Activated CD8-positive, alpha-beta memory T cell treated with anti-CD3 and anti-CD28 coated beads for 24 hours (primary cell): ENCODE data around the gene ARAF.

Source experiments
- DNase-seq: peaks from one replicate; pipeline ENCODE4 v3.0.0-alpha.2; 2020

ARAF gene

DNA sequence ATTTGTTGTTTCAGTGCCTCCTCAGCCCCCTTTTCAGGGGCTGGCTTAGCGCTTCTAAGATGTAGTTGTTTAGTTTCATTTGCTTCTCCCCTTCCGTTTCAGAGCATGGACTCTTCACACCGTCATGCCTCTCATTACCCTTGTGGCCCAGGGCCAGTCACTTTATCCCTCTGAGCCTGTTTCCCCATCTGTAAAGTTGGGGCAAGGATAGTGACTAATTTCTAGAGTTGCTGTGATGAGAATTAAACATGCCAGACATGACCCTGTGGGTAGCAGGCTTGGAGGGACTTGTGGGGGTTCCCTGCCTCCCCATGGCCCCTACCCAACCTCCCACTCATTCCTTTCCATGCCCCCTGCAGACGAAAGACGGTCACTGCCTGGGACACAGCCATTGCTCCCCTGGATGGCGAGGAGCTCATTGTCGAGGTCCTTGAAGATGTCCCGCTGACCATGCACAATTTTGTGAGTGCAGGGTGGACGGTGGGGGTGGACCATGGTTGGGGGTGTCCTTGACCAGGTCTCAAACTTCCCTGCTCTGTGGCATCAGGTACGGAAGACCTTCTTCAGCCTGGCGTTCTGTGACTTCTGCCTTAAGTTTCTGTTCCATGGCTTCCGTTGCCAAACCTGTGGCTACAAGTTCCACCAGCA is 3.6 kb downstream of the ARAF start:
- DNase-seq = no peak

DNA sequence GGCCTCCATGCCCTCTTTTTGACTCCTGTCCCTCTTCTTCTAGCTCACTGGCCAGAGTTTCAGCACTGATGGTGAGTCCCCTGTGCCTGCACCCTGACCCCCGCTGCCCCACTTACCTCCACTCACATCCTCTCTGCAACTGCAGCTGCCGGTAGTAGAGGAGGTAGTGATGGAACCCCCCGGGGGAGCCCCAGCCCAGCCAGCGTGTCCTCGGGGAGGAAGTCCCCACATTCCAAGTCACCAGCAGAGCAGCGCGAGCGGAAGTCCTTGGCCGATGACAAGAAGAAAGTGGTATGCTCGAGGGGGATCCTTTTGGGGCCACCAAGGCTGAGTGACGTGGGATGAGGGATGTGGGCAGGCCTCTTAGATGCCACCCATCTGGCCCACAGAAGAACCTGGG is 5.8 kb downstream of the ARAF start:
- DNase-seq = no peak

DNA sequence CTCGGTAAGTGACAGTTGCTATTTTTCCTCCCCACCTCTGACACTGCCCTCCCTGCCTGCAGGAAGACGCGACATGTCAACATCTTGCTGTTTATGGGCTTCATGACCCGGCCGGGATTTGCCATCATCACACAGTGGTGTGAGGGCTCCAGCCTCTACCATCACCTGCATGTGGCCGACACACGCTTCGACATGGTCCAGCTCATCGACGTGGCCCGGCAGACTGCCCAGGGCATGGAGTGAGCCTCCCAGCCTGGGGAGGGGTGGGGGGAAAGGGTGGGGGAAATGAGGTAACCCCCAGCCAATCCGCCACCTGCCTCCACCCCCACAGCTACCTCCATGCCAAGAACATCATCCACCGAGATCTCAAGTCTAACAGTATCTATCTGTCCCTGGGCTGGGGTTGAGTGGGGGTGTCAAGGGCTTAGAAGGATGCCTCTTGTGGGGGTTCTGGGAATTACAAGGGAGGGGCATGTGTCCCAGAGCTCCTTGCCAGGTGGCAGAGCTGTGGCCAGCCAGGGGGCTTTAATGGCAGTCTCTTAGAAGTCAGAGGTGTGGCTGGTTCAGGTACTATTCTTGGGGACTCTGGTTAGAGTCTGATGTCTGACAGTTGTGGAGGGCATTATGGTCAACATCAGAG is 7.8 kb downstream of the ARAF start:
- no peak for DNase-seq

DNA sequence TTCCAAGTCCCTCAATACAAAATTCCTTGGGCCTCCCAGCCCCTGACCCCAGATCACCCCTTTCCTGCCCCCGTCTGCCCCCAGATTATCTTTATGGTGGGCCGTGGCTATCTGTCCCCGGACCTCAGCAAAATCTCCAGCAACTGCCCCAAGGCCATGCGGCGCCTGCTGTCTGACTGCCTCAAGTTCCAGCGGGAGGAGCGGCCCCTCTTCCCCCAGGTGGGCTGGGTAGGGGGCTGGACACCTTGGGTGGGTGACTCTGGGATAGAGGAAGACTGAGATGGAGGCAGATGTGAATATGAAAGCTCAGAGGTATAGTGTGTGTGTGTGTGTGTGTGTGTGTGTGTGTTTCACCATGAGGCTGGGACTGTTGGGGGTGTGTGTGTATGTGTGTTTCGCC is 9.8 kb downstream of the ARAF start:
- DNase-seq = no peak

DNA sequence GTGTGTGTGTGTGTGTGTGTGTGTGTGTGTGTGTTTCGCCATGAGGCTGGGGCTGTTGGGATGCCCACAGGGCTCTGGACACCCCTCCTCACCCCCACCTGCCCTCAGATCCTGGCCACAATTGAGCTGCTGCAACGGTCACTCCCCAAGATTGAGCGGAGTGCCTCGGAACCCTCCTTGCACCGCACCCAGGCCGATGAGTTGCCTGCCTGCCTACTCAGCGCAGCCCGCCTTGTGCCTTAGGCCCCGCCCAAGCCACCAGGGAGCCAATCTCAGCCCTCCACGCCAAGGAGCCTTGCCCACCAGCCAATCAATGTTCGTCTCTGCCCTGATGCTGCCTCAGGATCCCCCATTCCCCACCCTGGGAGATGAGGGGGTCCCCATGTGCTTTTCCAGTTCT is 10.2 kb downstream of the ARAF start:
- DNase-seq = no peak

DNA sequence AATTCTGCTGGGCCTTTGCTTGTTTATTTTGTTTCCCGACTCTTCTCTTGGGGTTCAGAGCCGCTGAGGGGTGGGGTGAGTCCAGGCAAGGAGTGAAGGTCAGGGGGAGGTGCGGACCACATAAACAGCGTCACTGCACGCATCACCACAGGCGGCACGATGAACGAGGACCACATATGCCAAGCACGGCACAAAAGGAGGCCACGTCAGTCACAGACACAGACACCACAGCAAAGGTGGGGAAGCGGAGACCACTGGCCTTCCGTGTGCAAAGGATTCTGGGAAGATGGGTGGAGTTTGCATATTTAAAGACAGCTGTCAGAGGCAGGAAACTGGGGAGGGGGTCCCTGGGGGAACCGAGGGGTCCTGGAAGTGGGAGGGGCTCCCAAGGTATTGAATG is 10.9 kb downstream of the ARAF start:
- DNase-seq = no peak

DNA sequence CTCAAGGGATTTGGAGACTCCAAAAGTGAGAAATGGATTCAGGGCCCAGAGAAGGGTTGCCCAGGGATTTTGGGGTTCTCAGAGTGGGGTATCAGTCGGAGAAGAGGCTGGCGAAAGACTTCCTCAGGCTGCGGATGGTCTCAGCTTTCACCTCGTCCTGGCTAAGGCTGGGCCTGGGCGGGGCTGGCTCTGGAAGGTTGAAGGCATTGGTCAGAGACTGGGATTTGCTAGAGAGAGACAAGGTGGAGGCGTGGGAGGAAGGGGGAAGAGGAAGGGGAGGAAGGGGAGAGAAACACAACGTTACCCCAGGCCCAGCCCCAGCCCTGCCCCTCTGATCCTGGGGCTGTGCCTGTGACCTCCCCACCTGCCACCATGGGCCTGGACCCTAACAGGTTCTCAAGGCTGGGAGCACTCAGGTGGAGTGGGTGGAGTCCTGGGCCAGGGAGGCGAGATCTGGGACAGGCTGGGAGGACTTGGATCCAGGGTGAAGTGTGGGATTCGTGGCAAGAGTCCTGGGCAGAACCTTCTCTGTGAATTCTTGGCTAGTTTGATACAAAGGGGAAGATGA is 11.9 kb downstream of the ARAF start:
- no peak for DNase-seq

DNA sequence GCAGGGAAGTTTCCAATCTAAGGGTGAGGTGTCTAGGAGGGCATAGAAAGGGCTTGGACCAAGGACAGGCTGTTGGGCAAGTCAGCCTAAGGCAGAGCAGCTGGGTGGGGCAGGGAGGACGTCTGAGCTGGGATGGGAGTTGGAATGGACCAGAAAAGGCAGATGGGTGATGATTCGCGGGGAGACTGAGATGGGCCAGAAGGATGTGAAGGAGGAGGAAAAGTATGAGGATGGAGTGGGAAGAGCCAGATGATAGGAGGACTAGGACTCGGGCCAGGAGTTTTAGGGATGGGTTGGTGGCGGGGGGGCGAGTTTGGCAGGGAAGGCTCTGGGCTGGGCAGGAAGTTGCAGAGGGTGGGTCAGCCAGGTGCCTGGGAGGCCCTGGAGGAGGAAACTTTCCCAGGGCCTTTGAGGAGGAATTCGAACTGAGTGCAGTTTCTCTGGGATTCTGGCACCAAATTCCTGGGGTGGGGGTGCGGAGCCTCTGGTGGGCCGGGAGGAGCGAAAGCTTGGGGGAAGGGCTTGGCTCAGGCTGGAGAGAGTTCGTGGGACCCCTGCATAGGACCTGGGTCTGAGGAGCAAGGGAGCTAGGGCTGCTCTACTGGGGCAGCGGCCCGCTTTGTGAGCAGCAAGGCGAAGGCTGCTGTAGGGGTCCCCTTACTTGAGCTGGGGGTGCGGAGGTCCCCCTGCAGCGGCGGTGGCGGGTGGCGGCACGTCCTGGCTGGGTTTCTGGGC is 12.5 kb downstream of the ARAF start:
- no peak for DNase-seq

DNA sequence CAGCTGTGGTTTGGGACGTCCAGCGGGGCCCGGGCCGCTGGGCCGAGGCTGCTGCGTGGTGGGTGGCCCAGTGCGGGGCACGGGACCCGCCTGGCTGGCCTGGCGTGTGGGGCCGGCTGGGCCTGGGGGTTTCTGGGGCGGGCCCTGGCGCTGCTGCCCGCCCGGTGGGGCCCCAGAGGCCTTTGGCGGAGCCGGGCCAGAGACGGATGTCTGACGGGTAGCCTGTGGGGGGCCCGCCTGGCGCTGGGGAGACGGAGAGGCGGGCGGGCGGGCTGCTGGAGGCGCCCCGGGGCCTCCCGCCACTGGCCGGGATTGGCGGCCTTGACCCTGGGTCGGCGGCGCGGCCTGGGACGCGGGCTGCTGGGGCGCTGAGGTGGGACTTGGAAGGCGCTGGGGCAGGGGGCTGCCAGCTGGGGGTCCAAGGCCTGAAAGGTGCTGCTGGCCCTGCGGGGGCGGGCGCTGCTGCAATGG is 13.1 kb downstream of the ARAF start:
- DNase-seq = no peak

DNA sequence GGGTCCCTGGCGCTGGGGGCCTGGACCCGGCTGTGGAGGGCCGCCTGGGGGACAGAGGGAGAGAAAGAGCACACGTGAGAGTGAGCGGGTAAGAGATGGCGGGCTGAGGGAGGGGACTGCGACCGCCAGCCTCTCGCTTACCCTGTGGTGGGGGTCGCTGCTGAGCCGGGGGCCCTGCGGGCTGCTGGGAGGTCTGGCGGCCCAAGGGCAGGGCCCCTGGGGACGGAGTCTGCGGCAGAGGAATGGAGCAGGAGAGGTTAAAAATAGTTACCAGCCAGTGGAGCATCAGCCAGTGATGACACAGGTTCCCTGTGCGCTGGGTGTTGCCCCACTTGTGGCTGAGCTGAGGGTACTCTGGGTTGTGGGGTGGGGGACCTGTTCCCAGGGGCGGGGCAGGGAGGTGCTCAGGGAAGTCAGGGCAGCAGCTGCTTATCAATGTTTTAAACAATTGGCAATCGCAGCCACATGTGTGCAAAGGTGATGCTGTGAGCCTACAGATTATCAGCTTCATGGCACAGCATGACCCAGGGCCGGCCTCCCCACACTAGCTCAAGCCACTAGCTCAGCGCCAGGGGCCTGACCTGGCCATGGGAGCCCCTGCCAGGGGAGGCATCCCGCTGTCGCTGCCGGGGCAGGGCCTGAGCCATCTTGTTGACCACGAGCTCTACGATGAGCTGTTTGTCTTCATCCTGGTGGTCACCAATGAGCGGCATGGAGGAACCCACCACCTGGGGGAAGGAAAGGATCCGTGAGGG is 13.7 kb downstream of the ARAF start:
- DNase-seq = no peak

DNA sequence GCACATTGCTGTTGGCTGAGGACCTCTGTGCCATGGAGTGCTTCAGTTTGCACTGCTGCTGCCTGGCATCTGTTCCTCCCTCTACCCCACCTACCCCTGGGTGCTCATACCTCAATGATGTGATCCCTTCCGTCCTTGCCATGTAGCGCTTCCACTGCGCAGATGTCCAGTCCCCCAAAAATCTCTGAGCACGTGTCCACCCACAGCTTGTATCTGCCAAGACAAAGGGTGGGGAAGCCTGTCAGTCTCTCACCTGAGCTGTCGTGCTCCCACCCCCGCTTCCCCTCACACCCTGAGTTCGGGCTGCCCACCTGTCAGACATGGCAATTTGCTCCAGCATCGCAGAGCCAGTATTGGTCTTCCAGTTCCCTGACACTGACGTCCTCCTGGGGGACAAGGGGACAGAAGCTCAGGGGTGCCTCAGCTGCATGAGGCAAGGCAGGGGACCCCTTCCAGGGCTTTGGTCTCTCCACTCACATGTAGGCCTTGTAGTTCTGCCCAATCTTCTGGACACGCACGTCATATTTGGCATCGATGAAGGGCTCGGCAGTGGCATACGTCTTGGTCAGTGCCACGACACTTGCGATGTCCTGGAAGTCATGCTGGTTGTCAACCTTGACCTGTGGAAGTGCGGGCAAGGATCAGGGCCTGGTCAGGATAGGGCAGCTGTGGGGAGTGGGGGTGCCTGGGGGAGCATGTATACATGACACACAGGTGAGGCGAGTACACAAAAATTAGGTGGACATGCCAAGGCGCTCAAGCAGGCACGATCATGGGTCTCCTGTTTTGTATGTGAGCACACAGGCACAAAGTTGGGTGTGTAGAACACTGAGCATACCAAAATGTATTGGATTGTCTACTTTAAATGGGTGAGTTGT is 15.3 kb downstream of the ARAF start:
- DNase-seq = no peak

DNA sequence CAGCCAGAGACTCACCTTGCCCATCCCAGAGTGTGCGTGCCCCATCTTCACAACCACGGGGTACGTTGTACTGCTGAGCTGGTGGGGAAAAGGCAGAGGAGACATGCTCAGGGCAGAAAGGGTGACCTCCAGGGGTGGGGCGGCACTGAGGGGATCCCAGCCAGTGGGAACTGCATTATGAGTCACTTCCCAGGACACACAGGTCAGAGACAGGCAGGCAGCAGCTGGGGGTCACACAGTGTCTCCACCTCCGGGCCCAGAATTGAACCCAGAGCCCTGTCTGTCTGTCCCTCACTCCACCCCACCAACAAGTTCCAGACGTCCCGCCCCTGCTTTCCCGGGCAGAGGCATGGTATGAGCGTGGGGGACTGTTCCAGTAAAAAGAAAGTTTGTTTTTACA is 16.4 kb downstream of the ARAF start:
- DNase-seq = no peak

DNA sequence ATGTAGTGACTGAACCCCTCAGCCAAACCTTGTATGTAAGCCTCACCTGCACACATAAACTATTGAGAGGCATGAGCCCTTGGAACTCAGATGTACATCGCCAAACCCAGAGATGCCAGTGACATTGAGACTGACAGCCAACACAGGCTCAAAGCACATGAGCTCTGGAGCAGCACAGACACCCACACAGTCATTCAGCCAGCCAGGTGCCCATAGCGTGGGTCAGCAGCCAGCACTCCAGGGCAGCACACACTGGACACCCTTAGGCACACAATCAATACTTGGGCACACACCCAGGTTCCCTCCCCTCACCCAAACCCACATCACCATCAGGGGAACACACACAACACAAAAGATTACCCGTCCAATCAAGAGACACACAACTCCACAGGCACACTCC is 16.9 kb downstream of the ARAF start:
- no peak for DNase-seq

DNA sequence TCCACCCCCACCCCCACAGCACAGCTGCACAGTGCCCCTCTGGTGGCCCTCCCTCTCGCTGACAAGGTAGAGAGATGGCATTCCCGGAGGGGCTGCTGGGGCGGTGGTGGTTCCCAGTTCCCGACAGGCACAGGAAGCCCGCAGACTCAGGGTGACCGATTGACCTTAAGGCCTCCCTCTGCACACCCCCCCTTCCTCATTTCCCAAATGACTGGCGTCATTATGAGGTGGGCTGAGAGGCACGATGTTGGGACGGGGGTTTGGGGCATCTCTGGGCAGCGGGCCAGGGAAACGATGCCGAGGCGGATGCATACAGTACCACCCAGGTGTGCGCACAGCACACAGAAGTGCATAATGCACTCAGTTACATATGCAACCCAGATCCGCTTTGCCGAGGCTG is 17.7 kb downstream of the ARAF start:
- no peak for DNase-seq

DNA sequence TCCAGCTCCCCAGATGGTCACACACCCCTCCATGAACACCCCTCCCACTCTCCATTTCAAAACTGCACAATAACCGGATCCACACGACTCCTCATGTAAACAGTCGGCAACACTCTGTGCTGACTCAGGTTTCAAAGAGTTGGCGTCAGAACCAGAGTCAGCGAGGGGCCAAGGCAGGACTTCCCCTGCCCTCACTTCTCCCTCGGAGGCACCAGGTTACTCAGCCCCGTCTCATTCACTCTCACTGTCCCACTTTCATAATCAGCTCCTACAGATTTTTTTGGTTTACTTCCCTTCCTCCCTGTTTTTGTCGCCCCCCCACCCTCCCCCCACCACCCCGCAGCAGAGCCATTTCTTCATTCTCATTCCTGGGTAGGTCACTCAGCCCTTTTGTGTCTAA is 18.5 kb downstream of the ARAF start:
- no peak for DNase-seq

DNA sequence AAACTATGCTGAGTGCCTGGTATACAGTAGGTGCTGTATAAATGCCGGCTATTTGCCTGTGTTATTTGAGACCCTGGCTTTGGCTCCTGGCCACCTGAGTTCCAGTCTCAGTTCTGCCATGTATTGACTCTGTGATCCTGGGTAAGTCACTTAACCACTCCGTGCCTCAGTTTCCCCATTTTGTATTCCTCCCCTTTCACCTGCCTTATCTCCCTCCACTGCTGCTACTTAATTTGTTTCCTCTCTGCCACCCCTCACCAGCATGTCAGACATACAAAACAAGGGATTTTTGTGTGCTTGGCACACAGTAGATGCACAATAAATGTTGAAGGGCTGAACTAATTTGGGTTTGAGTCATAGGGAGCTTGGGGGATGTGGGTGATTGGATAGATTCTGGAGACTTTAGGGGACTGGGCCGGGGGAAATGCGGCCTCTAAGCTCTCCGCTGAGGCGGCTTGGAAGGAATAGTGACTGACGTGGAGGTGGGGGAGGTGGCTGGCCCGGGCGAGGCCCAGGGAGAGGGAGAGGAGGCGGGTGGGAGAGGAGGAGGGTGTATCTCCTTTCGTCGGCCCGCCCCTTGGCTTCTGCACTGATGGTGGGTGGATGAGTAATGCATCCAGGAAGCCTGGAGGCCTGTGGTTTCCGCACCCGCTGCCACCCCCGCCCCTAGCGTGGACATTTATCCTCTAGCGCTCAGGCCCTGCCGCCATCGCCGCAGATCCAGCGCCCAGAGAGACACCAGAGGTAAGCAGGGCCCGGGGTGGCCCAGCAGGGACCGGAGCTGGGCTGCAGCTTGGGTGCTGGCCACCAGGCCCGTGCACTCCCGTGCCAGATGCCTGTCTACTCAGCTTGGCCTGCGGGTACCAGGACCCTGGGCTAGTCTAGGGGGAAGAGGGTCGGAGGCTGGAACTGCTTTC is 21.0 kb downstream of the ARAF start, which contains the start of gene TIMP1:
TSS of gene TIMP1 (plus strand) at position 706 of the 917 bp plus-strand sequence. CDS start 980 bp downstream, outside the sequence.
- peak; percentile 87 for DNase-seq

DNA sequence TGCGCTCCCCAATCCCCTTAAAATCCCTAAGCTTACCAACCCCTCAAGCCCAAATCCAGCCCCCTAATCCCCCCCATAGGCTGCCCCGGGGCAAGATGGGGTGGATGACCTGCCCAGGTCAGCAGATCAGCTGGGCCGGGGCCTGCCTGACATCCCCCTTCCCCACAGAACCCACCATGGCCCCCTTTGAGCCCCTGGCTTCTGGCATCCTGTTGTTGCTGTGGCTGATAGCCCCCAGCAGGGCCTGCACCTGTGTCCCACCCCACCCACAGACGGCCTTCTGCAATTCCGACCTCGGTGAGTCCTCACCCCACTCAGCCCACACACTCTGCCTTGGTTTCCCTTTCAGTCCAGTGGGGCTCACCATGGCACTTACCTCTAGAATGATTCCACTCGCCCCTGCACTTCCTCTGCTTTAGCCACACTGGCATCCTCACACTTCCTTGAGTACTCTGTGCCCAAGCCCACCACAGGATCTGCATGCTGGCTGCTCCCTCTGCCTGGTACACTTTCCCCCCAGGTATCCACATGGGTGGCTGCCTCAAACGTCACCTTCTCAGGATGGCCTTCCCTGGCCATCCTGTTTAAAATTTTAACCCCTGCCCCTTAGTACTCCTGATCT is 22.3 kb downstream of the ARAF start:
- no peak for DNase-seq

DNA sequence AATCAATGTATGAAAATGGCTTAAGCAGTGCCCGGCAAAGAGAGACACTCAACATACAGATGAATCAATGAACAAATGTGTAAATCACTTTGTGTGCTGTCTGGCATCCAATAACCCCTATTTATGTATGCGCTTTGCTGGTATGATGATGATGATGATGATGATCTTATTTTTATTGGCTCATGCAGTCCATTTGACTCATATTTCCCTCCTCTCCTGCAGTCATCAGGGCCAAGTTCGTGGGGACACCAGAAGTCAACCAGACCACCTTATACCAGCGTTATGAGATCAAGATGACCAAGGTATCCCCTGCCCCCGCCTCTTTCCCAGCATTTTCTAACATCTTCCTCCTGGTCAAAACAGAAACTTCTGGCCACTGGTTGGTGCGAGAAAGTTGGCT is 23.7 kb downstream of the ARAF start:
- no peak for DNase-seq

DNA sequence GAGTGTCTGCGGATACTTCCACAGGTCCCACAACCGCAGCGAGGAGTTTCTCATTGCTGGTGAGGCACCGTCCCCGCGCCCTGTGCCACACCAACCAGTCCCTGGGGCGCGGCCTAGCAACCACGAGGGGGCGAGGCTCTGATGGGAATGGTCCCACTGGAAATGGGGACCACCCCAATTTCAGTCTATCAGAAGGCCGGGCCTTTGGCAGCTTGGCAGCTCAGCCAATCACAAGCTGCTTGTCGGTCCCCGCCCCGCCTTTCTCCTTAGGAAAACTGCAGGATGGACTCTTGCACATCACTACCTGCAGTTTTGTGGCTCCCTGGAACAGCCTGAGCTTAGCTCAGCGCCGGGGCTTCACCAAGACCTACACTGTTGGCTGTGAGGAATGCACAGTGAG is 24.3 kb downstream of the ARAF start:
- peak; percentile 42 for DNase-seq

DNA sequence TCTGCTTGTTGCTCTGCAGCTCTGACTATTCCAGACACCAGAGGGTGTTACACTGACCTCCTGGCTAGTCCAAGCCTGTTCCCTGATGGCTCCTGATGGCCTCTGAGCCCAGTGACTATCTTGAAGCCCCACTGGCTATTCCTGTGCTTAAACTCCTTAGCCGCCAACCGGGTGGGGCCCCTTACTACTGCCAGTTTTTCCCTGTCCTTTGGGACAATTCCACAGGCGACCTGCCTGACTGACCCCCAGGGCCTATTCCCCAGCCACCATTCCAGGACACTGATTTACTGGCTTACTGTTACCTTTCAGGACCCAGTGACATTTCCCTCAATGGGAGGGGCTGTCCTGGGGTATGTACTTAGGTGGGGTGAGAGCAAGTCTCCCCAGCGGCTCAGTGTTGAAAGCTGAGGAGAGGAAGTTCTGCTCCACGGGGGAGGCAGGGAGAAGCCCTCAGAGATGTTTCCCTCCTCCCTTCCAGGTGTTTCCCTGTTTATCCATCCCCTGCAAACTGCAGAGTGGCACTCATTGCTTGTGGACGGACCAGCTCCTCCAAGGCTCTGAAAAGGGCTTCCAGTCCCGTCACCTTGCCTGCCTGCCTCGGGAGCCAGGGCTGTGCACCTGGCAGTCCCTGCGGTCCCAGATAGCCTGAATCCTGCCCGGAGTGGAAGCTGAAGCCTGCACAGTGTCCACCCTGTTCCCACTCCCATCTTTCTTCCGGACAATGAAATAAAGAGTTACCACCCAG is 25.2 kb downstream of the ARAF start:
- peak; percentile 45 for DNase-seq
